NCI-H146 treated with DMSO at 0.1 percent for 48 hours (cell line): ENCODE results near the gene VWA1.
"Not testable (repeated sequence)": the region's sequence is repeated elsewhere in the genome, so short reads cannot be mapped to it uniquely, and the experiment has no call there.

ENCODE experiments used
- DNase-seq: peaks from one replicate; lab custom pipeline; 2025; ENCODE audit not compliant: unreplicated experiment; lab: John Stamatoyannopoulos, UW

The VWA1 gene

DNA sequence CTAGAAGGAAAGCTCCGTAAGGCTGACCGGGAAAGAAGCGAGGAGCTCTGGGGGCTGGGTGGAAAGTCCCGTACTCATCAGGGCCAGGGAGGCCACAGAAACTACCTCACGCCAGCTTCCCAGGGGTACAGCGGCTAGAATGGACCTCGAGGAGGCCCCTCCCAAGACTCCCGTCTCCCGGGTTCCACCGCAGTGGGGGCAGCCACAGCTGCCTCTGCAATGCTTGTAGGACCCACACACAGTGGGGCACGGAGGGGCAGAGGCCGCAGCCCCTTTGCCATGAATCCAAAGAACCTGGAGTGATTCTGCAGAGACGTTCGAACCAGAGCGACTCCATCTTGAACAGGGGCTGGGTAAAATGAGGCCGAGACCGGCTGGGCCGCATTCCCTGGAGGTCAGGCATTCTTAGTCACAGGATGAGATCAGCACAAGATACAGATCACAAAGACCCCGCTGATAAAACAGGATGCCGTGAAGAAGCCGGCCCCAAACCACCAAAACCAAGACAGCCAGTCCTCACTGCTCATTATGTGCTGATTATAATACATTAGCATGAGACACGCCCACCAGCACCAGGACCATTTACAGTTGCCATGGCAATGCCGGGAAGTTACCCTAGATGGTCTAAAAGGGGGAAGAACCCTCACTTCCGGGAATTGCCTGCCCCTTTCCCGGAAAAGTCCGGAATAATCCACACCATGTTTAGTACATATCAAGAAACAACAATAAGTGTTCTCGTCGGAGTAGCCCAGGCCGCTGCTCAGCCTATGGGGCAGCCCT, 12.8 kb upstream of the VWA1 start:
- DNase-seq: no peak

GRCh38 chr1:1423245-1423597, 12.3 kb upstream of the VWA1 start:
- DNase-seq: no peak

DNA sequence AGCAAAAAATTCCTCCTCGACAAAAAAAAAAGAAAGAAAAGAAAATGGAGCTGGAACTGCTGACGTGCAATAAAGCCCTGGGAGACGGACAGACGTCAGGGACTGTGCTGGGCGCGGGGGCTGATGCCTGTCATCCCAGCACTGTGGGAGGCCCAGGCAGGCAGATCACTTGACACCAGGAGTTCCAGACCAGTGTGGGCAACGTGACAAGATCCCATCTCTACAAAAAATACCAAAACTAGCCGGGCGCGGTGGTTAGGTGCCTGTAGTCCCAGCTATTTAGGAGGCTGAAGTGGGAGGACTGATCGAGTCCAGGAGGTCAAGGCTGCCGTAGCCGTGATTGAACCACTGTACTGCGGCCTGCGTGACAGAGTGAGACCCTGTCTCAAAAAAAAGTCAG, 10.8 kb upstream of the VWA1 start:
- DNase-seq: no peak

GRCh38 chr1:1425426-1425752, 10.1 kb upstream of the VWA1 start:
- DNase-seq: no peak

DNA sequence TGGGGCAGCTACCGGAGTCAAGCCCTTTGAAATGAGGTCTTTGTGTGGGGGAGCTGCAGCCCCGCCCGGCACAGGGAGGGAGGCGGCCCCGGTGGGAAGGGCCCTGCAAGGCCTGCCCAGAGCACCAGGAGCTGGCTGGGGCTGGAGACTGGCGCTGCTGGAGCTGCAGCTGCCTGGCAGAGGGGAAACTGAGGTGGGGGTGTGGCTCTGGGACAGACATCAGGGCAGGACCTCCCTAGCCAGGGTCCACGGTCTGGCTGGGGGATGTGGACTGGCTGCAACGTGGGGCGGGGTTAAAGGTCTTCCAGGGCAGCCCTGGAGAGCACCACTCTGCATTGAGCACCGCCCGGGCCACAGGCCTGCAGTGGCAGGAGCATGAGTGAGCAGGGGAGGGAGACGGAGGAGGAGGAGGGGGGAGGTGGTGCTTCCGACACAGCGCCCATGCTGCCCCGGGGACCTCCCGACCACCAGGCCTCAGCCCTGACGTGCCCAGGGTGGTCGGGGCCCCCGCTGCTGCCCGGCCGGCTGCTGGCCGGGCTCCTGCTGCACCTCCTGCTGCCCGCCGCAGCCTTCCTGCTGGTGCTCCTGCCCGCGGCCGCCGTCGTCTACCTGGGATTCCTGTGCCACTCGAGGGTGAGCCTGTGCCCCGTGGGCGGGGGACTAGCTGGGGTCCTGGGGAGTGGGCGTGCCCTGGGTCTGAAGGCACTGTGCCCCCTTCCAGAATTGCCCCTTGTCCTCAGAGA, 9.6 kb upstream of the VWA1 start:
- no peak for DNase-seq

DNA sequence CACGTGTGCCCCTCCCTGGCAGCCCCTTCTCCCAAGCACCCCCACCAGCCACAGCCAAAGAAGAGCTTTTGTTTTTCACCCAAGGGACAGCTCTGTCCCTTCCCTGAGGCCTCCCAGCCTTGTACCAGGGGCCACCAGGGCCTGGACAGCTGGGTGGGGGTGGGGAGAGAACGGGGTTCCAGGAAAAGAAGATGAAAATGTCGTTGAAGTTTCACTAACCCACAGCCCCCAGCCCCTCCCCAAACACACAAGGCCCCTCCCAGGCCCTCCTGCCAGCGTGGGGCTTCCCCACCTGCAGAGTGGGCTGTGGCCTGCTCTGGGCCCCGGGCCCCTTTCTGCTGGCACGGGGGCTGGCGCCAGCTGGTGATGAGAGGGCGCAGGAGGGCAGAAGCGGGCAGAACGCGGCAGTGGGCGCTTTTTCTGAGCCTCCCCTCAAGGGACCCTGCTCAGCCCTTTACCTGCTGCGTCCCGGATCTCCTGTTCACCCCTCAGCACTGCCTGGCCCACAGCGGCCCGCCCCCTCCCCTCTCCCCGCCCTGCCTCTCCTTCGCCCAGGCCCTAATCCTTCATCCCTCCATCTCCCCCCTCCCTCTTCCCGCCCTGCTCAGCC, 8.9 kb upstream of the VWA1 start:
- DNase-seq: no peak

DNA sequence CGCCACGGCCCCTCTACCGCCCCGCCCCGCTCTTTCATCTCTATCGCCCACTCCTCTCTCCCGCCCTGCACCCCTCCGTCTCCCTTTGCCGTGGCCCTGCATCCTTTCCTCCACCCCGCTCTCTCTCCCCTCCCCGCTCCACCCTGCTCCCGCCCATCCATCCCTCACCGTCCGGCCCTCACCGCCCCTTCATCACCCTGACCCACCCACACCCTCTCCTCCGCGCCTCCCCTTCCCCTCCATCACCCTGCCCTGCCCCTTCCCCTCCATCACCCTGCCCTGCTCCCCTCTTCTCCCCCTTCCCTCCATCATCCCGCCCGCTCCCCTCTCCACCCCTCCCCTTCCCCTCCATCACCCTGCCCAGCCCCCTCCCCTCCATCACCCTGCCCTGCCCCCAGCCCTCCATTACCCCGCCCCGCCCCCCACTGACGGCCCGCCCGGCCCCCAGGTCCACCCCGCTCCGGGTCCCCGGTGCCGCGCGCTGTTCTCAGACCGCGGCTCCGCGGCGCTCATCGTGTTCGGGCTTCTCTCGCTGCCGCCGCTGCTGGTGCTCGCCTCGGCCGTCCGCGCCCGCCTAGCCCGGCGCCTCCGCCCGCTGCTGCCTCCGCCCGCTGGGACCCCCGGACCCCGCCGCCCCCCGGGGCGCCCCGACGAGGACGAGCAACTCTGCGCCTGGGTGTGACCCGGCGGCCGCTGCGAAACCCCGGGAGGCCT, 8.2 kb upstream of the VWA1 start:
- DNase-seq: no peak

DNA sequence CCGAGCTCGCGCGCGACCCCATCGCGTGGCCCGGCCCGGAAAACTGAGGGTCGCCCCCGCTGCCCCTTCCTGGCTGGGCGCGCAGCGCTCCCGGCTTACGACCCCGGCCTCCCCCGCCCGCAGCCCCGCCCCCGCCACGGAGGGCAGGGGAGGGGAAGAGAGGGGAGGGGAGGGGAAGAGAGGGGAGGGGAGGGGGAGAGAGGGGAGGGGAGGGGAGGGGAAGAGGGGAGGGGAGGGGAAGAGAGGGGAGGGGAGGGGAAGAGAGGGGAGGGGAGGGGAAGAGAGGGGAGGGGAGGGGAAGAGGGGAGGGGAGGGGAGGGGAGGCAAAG, 7.7 kb upstream of the VWA1 start:
- DNase-seq: no peak

DNA sequence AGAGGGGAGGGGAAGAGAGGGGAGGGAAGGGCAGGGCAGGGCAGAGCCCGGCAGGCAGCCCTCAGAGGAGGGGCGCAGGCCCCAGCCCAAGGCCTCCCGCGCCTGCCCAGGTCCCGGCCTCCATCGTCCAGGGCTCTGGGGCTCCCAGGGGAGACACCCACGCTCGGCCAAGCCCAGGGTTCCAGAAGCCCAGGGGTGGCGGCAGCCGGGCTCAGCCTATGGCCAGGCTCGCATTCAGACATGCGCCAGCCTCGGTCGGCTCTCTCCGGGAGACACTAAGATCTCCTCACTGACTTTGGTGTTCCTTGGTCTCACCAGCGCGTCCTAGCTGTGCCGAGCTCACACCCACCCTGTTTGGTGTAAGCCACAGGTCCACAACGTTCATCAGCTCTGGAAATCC, 7.3 kb upstream of the VWA1 start:
- DNase-seq: no peak

DNA sequence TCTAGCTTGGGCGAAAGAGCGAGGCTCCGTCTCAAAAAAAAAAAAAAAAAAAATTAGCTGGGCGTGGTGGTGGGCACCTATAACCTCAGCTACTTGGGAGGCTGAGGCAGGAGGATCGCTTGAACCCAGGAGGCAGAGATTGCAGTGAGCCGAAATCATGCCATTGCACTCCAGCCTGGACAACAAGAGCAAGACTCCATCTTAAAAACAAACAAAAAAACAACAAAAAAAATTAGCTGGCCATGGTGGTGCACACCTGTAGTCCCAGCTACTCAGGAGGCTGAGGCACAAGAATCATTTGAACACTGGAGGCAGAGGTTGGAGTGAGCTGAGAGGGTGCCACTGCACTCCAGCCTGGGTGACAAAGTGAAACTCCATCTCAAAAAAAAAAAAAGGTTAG, 6.5 kb upstream of the VWA1 start:
- not testable (repeated sequence) for DNase-seq

DNA sequence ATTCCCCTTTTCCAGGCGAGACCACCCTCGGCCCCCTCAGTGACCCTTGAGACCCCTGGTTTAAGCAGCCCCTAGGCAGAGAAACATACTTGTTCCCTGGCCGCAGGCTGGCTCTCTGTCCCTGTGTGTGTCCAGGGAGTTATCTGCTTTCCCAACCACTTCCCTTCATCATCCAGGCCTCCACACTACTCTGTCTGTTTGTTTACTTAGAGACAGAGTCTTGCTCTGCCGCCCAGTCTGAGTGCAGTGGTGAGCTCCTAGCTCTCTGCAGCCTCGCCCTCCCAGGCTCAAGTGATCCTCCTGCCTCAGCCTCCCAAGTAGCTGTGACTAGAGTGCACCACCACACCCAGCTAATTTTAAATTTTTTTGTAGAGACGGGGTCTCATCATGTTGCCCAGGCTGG, 5.8 kb upstream of the VWA1 start:
- DNase-seq: no peak

DNA sequence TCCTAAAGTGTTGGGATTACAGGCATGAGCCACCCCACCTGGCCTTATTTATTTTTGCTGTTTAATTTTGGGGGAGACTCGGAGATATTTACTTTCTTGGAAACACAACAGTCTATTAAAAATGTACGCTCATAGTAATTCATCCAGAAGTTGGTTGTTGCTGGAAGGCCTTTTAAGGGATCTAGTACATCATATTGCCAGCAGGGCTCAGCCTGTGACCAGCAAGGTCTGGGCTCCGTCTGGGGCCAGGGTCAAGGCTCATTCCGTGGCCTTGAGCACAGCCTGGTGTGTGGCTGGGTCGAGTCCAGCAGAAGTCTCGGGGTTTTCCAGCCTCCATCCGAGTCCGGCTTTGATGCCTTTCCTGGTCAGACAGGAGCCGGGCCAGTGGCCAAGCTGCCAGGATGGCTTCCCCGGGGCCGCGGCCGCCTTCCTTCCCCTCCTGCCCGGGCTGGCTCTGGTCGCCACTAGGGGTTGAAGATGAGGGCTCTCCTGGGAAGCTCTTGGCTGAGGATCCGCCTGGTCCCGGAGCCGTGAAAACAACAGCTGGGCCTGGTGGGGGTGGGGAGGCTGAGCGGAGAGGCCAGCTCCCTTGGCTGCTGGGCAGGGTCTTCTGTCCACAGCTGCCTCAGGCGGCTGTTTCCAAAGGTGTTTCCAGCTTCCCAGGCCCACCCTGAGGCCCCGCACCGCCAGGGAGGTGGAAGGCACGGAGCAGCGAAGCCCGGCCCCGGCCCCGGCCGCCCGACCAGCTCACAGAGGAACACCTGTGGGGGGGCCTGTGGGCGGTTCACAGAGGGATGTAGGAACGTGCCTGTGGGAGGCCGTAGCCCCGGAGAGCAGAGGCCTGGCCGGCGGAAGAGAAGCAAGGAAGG, 5.1 kb upstream of the VWA1 start:
- DNase-seq: no peak

GRCh38 chr1:1430992-1431844, 4.3 kb upstream of the VWA1 start:
- no peak for DNase-seq

- no peak for DNase-seq
Observed at GRCh38 chr1:1431845-1432273, 3.6 kb upstream of the VWA1 start.

GRCh38 chr1:1432274-1432950, 3.1 kb upstream of the VWA1 start:
- DNase-seq: no peak

DNA sequence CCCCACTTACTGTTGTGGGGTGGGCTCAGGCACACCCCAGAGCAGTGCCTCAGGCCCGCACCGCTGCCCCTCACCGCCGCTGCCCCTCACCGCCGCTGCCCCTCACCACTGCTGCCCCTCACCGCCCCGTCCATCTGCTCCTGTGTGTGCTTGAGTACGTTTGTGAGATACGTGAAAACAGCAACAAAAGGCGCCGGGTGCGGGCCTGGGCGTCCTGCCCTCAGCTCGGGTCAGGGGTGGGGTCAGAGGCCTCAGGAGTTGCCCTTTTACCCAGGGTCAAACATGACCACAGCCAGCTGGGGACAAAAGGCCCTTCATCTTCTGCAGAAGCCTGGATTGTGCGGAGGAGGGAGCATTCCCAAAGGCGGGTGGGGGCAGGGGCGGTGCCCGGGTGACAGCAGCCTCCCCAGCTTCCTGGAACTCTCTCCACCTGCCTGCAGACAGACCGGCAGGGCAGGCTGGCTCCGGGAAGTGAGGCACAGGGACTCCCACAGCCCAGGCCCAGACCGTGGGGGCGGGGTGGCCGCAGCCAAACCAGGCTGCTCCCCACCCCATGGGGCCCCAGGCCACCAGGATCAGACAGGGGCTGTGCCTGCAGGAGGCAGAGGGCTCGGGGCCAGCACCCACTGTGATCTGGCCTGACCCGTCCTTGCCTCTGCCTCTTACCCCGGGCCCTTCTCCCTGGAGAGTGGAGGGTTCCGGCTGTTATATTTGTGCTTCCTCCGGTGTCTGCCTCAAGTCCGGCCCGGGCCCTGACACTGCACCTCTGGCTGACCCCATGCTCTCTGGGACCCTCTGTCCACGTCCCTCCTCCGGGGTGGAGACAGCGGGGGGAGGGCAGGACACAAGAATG, 2.3 kb upstream of the VWA1 start:
- DNase-seq: no peak

DNA sequence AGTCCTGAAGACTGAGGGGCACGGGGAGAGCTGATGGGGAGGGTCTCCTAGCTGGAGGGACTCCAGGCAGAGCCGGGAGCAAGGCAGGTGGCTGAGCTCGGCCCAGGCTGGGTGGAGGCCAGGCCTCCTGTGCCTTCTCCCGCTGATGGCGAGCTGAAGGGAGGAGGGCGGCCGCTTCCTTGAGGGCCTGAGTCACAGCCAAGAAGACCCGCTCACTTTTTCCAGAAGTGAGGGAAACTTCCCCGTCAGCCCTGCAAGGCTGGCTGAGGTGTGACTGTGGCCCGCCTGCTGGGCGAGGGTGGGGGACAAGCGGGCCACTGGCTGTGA, 1.7 kb upstream of the VWA1 start:
- no peak for DNase-seq

- no peak for DNase-seq
Observed at GRCh38 chr1:1434131-1434823, 1.2 kb upstream of the VWA1 start.
